Adrenal gland (tissue), 5 donors: ENCODE results near the gene SCAI.

Experiments used
- CTCF ChIP-seq, 6 experiments: fragments of 450-650 bp in 4 of 6; fragments of 200-600 bp in 2 of 6; sonication (generic) in 1 of 6; IDR thresholded peaks; 1 replicate in 5 of 6; 2 replicates in 1 of 6; pipeline versions ENCODE4 v1.5.1 to v1.8.0; 2016 to 2021; ENCODE audit warnings: antibody characterized with exemption in 6 of 6, mild to moderate bottlenecking in 2 of 6, moderate library complexity in 1 of 6
- POLR2A ChIP-seq, 2 donors: fragments of 450-650 bp; IDR thresholded peaks; one replicate each; pipeline ENCODE4 v1.6.1; 2017; ENCODE audit warnings: antibody characterized with exemption in 2 of 2, mild to moderate bottlenecking in 2 of 2, moderate library complexity in 1 of 2
- donor health status: DM: no; HTN: no; CAD: no.

- TF ChIP-seq CTCF (IDR thresholded peaks at IDR 0.05) (no peak), POLR2A (IDR thresholded peaks at IDR 0.05) (no peak)
These were observed 211.0 kb downstream of the SCAI start for GRCh38 chr9:124932333-124932732.
